ENCODE results near the gene LIN54.
"Not testable (repeated sequence)": the region's sequence is repeated elsewhere in the genome, so short reads cannot be mapped to it uniquely, and the experiment has no call there.

Gene LIN54

GRCh38 chr4:83011689-83012199 is 1.1 kb upstream of the LIN54 start:
- DNase-seq: no peak

GRCh38 chr4:83010111-83010521 is 507 bp downstream of the LIN54 start:
- no peak for DNase-seq

- no peak for DNase-seq
Measured at GRCh38 chr4:83009529-83009928, 1.1 kb downstream of the LIN54 start.

GRCh38 chr4:83003044-83003791 is 7.4 kb downstream of the LIN54 start:
- DNase-seq: not testable (repeated sequence)

GRCh38 chr4:83002329-83002728 is 8.3 kb downstream of the LIN54 start:
- DNase-seq: no peak

- DNase-seq: no peak
Measured at GRCh38 chr4:82998898-82999297, 11.7 kb downstream of the LIN54 start.

- no peak for DNase-seq
Measured at GRCh38 chr4:82994834-82995233, 15.8 kb downstream of the LIN54 start.

GRCh38 chr4:82989575-82990429 is 20.8 kb downstream of the LIN54 start:
- DNase-seq: no peak

- no peak for DNase-seq
Measured at GRCh38 chr4:82988323-82988832, 22.2 kb downstream of the LIN54 start.

GRCh38 chr4:82987519-82987918 is 23.1 kb downstream of the LIN54 start:
- DNase-seq: not testable (repeated sequence)

GRCh38 chr4:82984459-82984858 is 26.2 kb downstream of the LIN54 start:
- no peak for DNase-seq

GRCh38 chr4:82983444-82983843 is 27.2 kb downstream of the LIN54 start:
- DNase-seq: no peak

- DNase-seq: no peak
Measured at GRCh38 chr4:82981138-82981537, 29.5 kb downstream of the LIN54 start.

GRCh38 chr4:82975792-82976191 is 34.8 kb downstream of the LIN54 start:
- DNase-seq: no peak

- no peak for DNase-seq
Measured at GRCh38 chr4:82969414-82969813, 41.2 kb downstream of the LIN54 start.

GRCh38 chr4:82968972-82969371 is 41.7 kb downstream of the LIN54 start:
- DNase-seq: no peak

GRCh38 chr4:82965763-82966162 is 44.9 kb downstream of the LIN54 start:
- no peak for DNase-seq

- no peak for DNase-seq
Measured at GRCh38 chr4:82957045-82957444, 53.6 kb downstream of the LIN54 start.

GRCh38 chr4:82954212-82954611 is 56.4 kb downstream of the LIN54 start:
- no peak for DNase-seq

GRCh38 chr4:82951196-82951595 is 59.4 kb downstream of the LIN54 start:
- no peak for DNase-seq

- no peak for DNase-seq
Measured at GRCh38 chr4:82948647-82949204, 61.9 kb downstream of the LIN54 start.

GRCh38 chr4:82947498-82947897 is 63.1 kb downstream of the LIN54 start:
- DNase-seq: no peak

GRCh38 chr4:82939414-82939813 is 71.2 kb downstream of the LIN54 start:
- no peak for DNase-seq
